ENCODE results near the gene PLCH1.

DNA sequence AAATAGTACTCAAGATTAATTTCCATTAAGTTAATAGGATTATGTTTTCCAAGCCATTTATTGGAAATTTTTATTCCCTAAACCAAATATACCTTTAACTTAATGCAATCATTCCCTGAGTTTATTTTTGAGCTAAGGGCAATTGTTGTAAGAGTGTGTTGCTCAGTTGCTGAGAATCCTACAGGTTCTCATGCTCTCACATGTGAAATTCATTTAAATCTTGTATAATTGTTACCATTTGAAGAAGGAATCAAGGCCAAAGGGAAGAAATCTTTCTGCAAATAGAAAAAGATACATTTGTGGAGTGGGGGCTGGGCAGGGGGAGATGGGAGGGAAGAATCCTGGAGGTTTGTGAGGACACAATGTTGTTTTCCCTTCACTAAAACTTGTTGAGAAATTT is 248.7 kb downstream of the PLCH1 start:
- TF ChIP-seq TARDBP (IDR thresholded peaks at IDR 0.05) (no peak), LEF1 (IDR thresholded peaks at IDR 0.05; ENCODE audit: borderline replicate concordance) (no peak), SP1 (IDR thresholded peaks at IDR 0.05) (no peak), SUZ12 (IDR thresholded peaks at IDR 0.05) (no peak), HDGF (IDR thresholded peaks at IDR 0.05; ENCODE audit: borderline replicate concordance) (no peak), FOXM1 (IDR thresholded peaks at IDR 0.05; ENCODE audit: borderline replicate concordance) (no peak), FOXA1 (IDR thresholded peaks at IDR 0.05) (no peak), FOXK2 (IDR thresholded peaks at IDR 0.05) (no peak)
- TF ChIP-seq, protein P1, sequence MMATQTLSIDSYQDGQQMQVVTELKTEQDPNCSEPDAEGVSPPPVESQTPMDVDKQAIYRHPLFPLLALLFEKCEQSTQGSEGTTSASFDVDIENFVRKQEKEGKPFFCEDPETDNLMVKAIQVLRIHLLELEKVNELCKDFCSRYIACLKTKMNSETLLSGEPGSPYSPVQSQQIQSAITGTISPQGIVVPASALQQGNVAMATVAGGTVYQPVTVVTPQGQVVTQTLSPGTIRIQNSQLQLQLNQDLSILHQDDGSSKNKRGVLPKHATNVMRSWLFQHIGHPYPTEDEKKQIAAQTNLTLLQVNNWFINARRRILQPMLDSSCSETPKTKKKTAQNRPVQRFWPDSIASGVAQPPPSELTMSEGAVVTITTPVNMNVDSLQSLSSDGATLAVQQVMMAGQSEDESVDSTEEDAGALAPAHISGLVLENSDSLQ (IDR thresholded peaks at IDR 0.05): no peak
